IPS DF 4.7 (cell line): Measurements from ENCODE around the gene GNG7.
"Not testable (repeated sequence)": the region's sequence is repeated elsewhere in the genome, so short reads cannot be mapped to it uniquely, and the experiment has no call there.

Experiments used
- DNase-seq: peaks from one replicate; pipeline ENCODE4 v3.0.0-alpha.2; 2013; ENCODE audit warnings: low spot score; ENCODE audit errors: extremely low read depth

GNG7 gene

GRCh38 chr19:2625434-2625833 lies 77.1 kb downstream of the GNG7 start:
- DNase-seq = no peak

GRCh38 chr19:2624537-2625091 lies 77.9 kb downstream of the GNG7 start:
- no peak for DNase-seq

- DNase-seq = no peak
These were observed 78.7 kb downstream of the GNG7 start for GRCh38 chr19:2623798-2624197.

GRCh38 chr19:2622371-2622961 lies 80.0 kb downstream of the GNG7 start:
- not testable (repeated sequence) for DNase-seq

GRCh38 chr19:2619076-2619475 lies 83.4 kb downstream of the GNG7 start:
- DNase-seq = no peak

- no peak for DNase-seq
These were observed 83.9 kb downstream of the GNG7 start for GRCh38 chr19:2618611-2619010.

- DNase-seq = no peak
These were observed 84.9 kb downstream of the GNG7 start for GRCh38 chr19:2617393-2618165.

- no peak for DNase-seq
These were observed 85.6 kb downstream of the GNG7 start for GRCh38 chr19:2616741-2617392.

- no peak for DNase-seq
These were observed 86.7 kb downstream of the GNG7 start for GRCh38 chr19:2615782-2616181.

- no peak for DNase-seq
These were observed 88.8 kb downstream of the GNG7 start for GRCh38 chr19:2613507-2614295.

GRCh38 chr19:2612619-2613249 lies 89.8 kb downstream of the GNG7 start:
- no peak for DNase-seq

GRCh38 chr19:2611483-2612464 lies 90.7 kb downstream of the GNG7 start:
- no peak for DNase-seq

GRCh38 chr19:2610637-2611482 lies 91.6 kb downstream of the GNG7 start:
- DNase-seq = no peak

GRCh38 chr19:2609389-2610116 lies 92.9 kb downstream of the GNG7 start:
- DNase-seq = no peak

- not testable (repeated sequence) for DNase-seq
These were observed 93.5 kb downstream of the GNG7 start for GRCh38 chr19:2609034-2609388.

- DNase-seq = no peak
These were observed 93.9 kb downstream of the GNG7 start for GRCh38 chr19:2608602-2608922.

- DNase-seq = no peak
These were observed 94.5 kb downstream of the GNG7 start for GRCh38 chr19:2607712-2608601.
